Measurements from ENCODE around the gene PRKCB.

Gene PRKCB

DNA sequence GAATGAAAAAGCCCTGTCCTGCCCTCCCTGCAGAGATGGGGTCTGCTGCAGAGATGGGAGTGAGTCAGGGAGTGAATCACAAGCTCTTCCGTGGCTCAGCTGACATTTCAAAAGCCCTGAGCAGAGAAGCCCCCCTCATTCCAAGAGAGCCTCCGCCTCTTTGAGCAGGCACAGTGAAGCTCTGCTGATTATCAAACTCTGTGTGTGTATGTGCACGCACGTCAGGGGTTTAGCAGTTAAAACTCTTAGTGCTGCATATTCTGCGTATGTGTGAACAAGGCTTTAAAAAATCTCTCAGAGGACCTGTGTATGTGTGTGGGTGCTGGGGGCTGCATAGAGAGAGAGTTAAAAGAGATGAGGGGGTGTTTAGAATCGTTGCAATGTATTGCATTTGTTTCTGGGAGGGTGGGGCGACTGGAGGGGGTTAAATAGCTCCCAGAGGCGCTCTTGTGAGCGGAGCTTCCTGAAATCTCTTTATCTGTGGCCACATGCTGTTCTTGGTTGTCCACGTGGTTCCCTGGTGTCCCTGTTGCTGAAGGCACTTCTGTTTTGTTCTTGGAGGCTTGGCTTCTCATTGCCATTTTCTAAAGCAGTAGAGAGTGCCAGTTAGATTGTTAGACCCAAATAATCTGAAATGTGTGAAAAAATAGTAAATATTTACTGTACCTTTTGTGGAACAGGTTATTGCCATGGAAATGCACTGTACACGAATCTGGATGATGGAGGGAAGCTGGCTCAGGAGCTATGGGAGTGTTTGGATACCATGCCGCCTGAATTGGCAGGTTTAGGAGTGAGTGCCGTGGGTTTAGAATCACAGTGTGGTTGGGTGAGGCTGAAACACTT lies 116.6 kb downstream of the PRKCB start:
- no peaks in the 10 kb centered on the region for H3K9me3 Mint-ChIP-seq
- peaks cover 3% of the 10 kb centered on the region for H3K36me3 Mint-ChIP-seq
- peak overlapping the region; percentile 89 for H3K27ac Mint-ChIP-seq
- H3K4me1 Mint-ChIP-seq, result peaks cover 93% of the 10 kb centered on the region
- H3K27me3 Mint-ChIP-seq, result no peaks in the 10 kb centered on the region
- H3K4me3 Mint-ChIP-seq, result peak overlapping the region; percentile 81

- Mint-ChIP-seq H3K4me3 (peak overlapping the region; percentile 81), H3K4me1 (peaks cover 92% of the 10 kb centered on the region), H3K27ac (peak overlapping the region; percentile 89), H3K9me3 (no peaks in the 10 kb centered on the region), H3K27me3 (no peaks in the 10 kb centered on the region), H3K36me3 (peaks cover 3% of the 10 kb centered on the region)
Measured at GRCh38 chr16:23952971-23953300, 117.2 kb downstream of the PRKCB start.

DNA sequence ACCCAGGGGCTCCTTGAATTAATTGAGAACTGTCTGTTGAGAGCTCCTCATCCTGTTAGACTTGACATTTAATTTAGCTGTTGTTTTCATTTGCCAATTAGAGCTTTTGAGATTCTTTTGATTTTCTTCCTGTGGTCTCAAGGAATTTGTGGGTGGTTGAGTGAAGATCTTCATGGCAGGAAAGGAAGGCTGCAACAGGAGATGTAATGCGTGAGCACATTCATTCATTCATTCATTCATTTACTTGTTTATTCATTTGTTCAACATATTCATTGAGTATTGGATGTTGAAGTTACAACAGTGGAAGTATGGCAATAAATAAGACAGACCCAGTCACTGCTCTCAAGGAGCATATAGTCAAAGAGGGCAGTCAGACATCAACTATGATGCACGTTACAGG lies 117.7 kb downstream of the PRKCB start:
- Mint-ChIP-seq H3K27ac (peak overlapping the region; percentile 56), H3K9me3 (no peaks in the 10 kb centered on the region)

DNA sequence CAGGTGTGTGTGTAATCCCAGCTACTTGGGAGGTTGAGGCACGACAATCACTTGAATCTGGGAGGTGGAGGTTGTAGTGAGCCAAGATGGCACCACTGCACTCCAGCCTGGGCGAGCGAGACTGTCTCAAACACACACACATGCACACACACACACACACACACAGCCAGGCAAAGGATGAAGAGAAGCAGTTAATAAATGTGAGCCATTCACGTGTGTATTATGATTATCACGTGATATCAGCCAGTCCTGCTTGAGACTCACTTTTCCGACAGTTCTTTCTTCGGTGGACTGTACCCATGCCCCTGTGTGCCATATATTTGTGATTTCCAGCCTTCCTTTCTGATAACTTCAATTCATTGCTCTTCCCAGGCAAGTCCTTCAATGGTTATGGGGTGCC lies 119.3 kb downstream of the PRKCB start:
- Mint-ChIP-seq H3K27ac (no peak overlapping the region), H3K27me3 (no peaks in the 10 kb centered on the region), H3K4me1 (peaks cover 91% of the 10 kb centered on the region), H3K9me3 (no peaks in the 10 kb centered on the region), H3K36me3 (peaks cover 3% of the 10 kb centered on the region), H3K4me3 (no peak overlapping the region)

More for the DNA sequence above, 117.7 kb downstream of the PRKCB start:
- H3K27me3 Mint-ChIP-seq, result no peaks in the 10 kb centered on the region
- peak overlapping the region; percentile 24 for H3K4me3 Mint-ChIP-seq
- peaks cover 3% of the 10 kb centered on the region for H3K36me3 Mint-ChIP-seq
- H3K4me1 Mint-ChIP-seq, result peaks cover 90% of the 10 kb centered on the region

GRCh38 chr16:23957287-23957686 lies 121.5 kb downstream of the PRKCB start:
- Mint-ChIP-seq H3K4me3 (peak overlapping the region; percentile 33), H3K27me3 (no peaks in the 10 kb centered on the region), H3K36me3 (peaks cover 3% of the 10 kb centered on the region), H3K4me1 (peaks cover 91% of the 10 kb centered on the region), H3K27ac (peak overlapping the region; percentile 68), H3K9me3 (peaks cover 2% of the 10 kb centered on the region)

- Mint-ChIP-seq H3K4me1 (peaks cover 90% of the 10 kb centered on the region), H3K27me3 (no peaks in the 10 kb centered on the region), H3K36me3 (peaks cover 4% of the 10 kb centered on the region), H3K4me3 (peak overlapping the region; percentile 79), H3K9me3 (peaks cover 4% of the 10 kb centered on the region), H3K27ac (peak overlapping the region; percentile 97)
Measured at GRCh38 chr16:23959072-23959751, 123.4 kb downstream of the PRKCB start.

DNA sequence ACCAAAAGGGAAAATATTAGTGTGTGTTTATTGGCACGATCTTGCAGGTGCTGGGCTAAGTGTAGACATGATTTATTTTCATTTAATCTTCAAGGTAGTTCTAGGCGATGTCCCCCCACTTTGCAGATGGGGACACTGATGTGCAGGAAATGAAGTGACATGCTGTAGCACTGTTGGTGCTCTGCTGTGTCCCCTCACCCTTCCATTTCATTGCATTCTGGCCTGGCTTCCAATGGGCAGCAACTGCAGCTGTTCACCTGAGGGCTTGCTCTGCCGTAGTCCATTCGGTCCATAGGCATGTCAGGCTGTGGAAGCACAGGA lies 123.9 kb downstream of the PRKCB start:
- Mint-ChIP-seq H3K27ac (peak overlapping the region; percentile 97), H3K27me3 (no peaks in the 10 kb centered on the region), H3K4me1 (peaks cover 85% of the 10 kb centered on the region), H3K4me3 (peak overlapping the region; percentile 79), H3K9me3 (peaks cover 4% of the 10 kb centered on the region), H3K36me3 (peaks cover 4% of the 10 kb centered on the region)

DNA sequence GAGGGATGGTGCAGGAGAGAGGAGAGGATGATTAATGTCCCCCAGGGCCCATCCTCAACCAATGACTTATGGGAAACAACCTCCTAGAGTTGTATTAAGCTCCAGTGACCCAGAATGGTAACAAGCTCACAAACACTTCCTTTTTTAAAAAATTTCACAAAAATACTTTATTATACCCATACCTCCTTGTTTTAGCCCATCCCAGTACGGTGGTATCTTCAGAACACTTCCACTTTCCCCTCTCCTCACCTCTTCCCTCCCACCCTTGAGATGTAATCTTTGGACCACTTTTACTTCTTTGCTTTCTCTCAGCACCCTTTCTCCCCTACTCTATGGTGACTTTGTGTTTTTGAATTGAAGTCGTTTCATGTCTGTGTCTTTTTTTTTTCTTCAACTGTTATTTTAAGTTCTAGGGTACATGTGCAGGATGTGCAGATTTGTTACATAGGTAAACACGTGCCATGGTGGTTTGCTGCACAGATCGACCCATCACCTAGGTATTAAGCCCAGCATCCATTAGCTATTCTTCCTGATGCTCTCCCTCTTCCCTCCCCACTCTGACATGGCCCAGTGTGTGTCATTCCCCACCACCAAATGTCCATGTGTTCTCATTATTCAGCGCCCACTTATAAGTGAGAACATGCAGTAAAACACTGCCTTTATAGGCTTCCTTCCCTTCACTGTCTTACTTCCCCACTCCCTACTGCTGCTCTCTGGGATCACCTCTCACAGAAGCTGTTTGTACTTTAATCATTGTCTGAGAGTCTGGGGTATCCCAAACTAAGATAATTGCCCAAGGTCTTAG lies 124.5 kb downstream of the PRKCB start:
- Mint-ChIP-seq H3K36me3 (peaks cover 4% of the 10 kb centered on the region), H3K27ac (peak overlapping the region; percentile 97), H3K4me1 (peaks cover 79% of the 10 kb centered on the region), H3K27me3 (no peaks in the 10 kb centered on the region), H3K9me3 (peaks cover 4% of the 10 kb centered on the region), H3K4me3 (peak overlapping the region; percentile 79)

- Mint-ChIP-seq H3K27ac (peak overlapping the region; percentile 90), H3K9me3 (peaks cover 4% of the 10 kb centered on the region), H3K27me3 (no peaks in the 10 kb centered on the region), H3K4me3 (peak overlapping the region; percentile 39), H3K36me3 (peaks cover 8% of the 10 kb centered on the region), H3K4me1 (peaks cover 80% of the 10 kb centered on the region)
Measured at GRCh38 chr16:23962001-23962400, 126.2 kb downstream of the PRKCB start.

GRCh38 chr16:23964136-23964535 lies 128.4 kb downstream of the PRKCB start:
- Mint-ChIP-seq H3K27me3 (no peaks in the 10 kb centered on the region), H3K4me1 (peaks cover 73% of the 10 kb centered on the region), H3K4me3 (no peak overlapping the region), H3K36me3 (peaks cover 8% of the 10 kb centered on the region), H3K9me3 (peaks cover 4% of the 10 kb centered on the region), H3K27ac (no peak overlapping the region)

GRCh38 chr16:23965137-23965733 lies 129.5 kb downstream of the PRKCB start:
- Mint-ChIP-seq H3K4me3 (no peak overlapping the region), H3K9me3 (peaks cover 4% of the 10 kb centered on the region), H3K27ac (no peak overlapping the region), H3K4me1 (peaks cover 72% of the 10 kb centered on the region), H3K36me3 (peaks cover 12% of the 10 kb centered on the region), H3K27me3 (no peaks in the 10 kb centered on the region)

DNA sequence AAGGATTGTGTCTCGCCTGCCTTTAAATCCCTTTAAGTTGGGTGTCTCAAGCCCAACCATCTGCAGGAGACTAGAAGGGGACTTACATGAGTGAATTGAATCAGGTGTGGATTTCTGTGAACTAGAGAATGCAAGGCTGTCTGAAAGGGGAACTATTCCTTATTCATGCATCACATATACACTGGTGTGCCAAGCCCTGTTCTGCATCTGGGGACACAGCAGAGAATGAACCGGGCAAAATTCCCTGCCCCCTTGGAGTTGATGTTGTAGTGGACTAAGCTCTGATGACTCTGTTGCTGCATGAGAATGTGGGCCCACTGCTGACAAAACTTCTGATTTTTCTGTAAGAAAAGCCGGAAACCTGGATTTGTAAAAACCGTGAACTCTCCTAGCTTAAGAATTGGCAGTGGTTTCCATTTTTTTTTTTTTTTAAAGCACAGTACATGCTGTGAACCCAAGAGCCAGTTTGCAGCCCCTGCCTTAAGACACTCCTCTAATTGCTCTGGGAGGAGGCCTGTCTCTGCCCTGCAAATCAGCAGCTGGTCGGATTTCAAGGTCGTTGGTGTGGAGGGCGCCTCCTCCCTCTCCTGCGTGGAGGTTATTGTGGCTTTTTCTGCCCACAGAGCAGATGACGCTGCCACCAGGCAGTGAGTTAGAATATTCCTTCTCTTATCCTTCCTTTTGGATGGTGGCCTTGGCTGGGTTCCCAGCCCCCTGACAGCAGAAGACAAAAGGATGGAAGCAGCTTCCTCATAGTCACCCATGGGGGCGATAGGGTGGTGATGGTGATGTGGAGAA lies 131.0 kb downstream of the PRKCB start:
- Mint-ChIP-seq H3K27me3 (no peaks in the 10 kb centered on the region), H3K4me1 (peaks cover 59% of the 10 kb centered on the region), H3K9me3 (peaks cover 4% of the 10 kb centered on the region), H3K27ac (peak overlapping the region; percentile 86), H3K36me3 (peaks cover 12% of the 10 kb centered on the region), H3K4me3 (peak overlapping the region; percentile 26)

- H3K36me3 Mint-ChIP-seq, result peaks cover 13% of the 10 kb centered on the region
- H3K9me3 Mint-ChIP-seq, result no peaks in the 10 kb centered on the region
- H3K27ac Mint-ChIP-seq, result no peak overlapping the region
- H3K4me1 Mint-ChIP-seq, result peaks cover 55% of the 10 kb centered on the region
- H3K27me3 Mint-ChIP-seq, result no peaks in the 10 kb centered on the region
- H3K4me3 Mint-ChIP-seq, result no peak overlapping the region
Measured at GRCh38 chr16:23967775-23968174, 132.0 kb downstream of the PRKCB start.

DNA sequence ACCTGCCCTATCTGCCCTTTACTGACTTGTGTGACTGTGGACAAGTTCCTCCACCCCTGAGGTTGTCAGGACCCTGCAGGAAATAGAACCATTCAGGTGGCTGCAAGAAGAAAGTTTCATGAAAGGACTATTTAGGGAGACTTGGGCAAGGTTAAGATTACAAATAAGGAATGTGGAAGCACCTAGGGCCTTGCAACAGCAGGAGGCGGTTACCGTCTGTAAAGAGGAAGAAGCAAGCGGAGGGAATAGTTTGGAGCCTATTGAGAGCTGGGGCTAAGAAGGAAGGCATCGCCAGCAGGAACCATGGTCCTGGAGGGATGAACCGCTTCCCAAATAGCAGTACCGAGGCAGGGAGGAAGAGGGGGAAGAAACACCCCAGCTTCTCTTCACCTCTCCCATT lies 132.4 kb downstream of the PRKCB start:
- Mint-ChIP-seq H3K4me1 (peaks cover 54% of the 10 kb centered on the region), H3K36me3 (peaks cover 15% of the 10 kb centered on the region), H3K27ac (no peak overlapping the region), H3K27me3 (no peaks in the 10 kb centered on the region), H3K4me3 (no peak overlapping the region), H3K9me3 (no peaks in the 10 kb centered on the region)
